ENCODE data around the gene ZEB2.

ZEB2 gene

GRCh38 chr2:144343145-144343544 is 176.8 kb downstream of the ZEB2 start:
- DNase-seq: no peak

- DNase-seq: no peak
Measured at GRCh38 chr2:144341538-144341937, 178.4 kb downstream of the ZEB2 start.

GRCh38 chr2:144339048-144339447 is 180.9 kb downstream of the ZEB2 start:
- DNase-seq: no peak

- DNase-seq: no peak
Measured at GRCh38 chr2:144334551-144334950, 185.4 kb downstream of the ZEB2 start.
